Adrenal gland (tissue), 12 donors: Measurements from ENCODE around the gene TSPOAP1. TPM values are rescaled to one million over a fixed set of nuclear protein-coding genes. Genes with fewer than 3 reads are reported as not detected.

Source experiments
- DNase-seq, 7 donors: peaks; one replicate each; pipeline ENCODE4 v3.0.0-alpha.2; 2019 to 2020
- H3K27ac ChIP-seq, 5 donors: fragments of 200-600 bp; sonication (generic) in 4 of 5; 1 replicate in 3 of 5; 2 replicates in 2 of 5; pipeline versions ENCODE4 v1.5.1 to v1.8.0; 2016 to 2020; ENCODE audit warnings: mild to moderate bottlenecking in 1 of 5
- H3K27me3 ChIP-seq: fragments of 200-600 bp; 2 replicates; pipeline ENCODE4 v1.8.0; 2021
- H3K36me3 ChIP-seq, 2 donors: fragments of 200-600 bp; replicated peaks in 1 of 2; 1 replicate in 1 of 2; 2 replicates in 1 of 2; pipeline versions ENCODE4 v1.5.1 to v1.8.0; 2018 to 2022
- H3K4me1 ChIP-seq, 2 donors: fragments of 200-600 bp; replicated peaks in 1 of 2; 1 replicate in 1 of 2; 2 replicates in 1 of 2; pipeline versions ENCODE4 v1.5.1 to v1.8.0; 2018 to 2021
- H3K4me3 ChIP-seq, 4 donors: fragments of 200-600 bp; sonication (generic) in 3 of 4; one replicate each; pipeline ENCODE4 v1.5.1; 2016 to 2018
- H3K9me3 ChIP-seq, 3 donors: fragments of 200-600 bp; sonication (generic) in 1 of 3; replicated peaks in 1 of 3; 1 replicate in 2 of 3; 2 replicates in 1 of 3; pipeline versions ENCODE4 v1.5.1 to v1.8.0; 2016 to 2021
- POLR2A ChIP-seq, 2 donors: fragments of 450-650 bp; IDR thresholded peaks; one replicate each; pipeline ENCODE4 v1.6.1; 2017; ENCODE audit warnings: antibody characterized with exemption in 2 of 2, mild to moderate bottlenecking in 2 of 2, moderate library complexity in 1 of 2
- WGBS, 4 donors: extraction: QIAGEN DNeasy Blood & Tissue Kit in 2 of 4; methylation state at CpG; one replicate each; pipeline versions ENCODE4 v1.1.5 to v1.1.7; 2013 to 2017; 5-methylcytosine and 5-hydroxymethylcytosine counted together
- intact Hi-C, 2 donors: fragments of 100-400 bp; cut with DNase I; formaldehyde crosslinking; loops; one replicate each; pipeline versions ENCODE4 v1.14.1 to v1.15.0; 2022 to 2023
- polyA plus RNA-seq, 3 donors: library from polyadenylated mRNA; stranded (reverse); fragments of 200-250 nt in 2 of 3; fragments of 350-450 nt in 1 of 3; fragmentation: Illumina TruSeq in 1 of 3; extraction: RNeasy Lipid Tissue Mini Kit (QIAGEN cat#74804) in 1 of 3; gene quantifications; one replicate each; pipeline ENCODE4 v1.2.3, GENCODE V29; 2013 to 2014
- total RNA-seq, 9 donors: library from RNA; depleted of rRNA in 4 of 9; stranded (reverse); fragments of >200 nt in 4 of 9; fragments of 120-200 nt in 1 of 9; fragmentation: NEBNext Ultra II Directional in 1 of 9; extraction: Animal tissue kit (Norgen Biotek cat#: 25700) in 1 of 9; gene quantifications; one replicate each; pipeline versions ENCODE4 v1.1.0 to v1.2.4, GENCODE V29; 2013 to 2023
- TF ChIP-seq, protein P1 (sequence below), 6 experiments: fragments of 450-650 bp in 4 of 6; fragments of 200-600 bp in 2 of 6; sonication (generic) in 1 of 6; IDR thresholded peaks; 1 replicate in 5 of 6; 2 replicates in 1 of 6; pipeline versions ENCODE4 v1.5.1 to v1.8.0; 2016 to 2021; ENCODE audit warnings: antibody characterized with exemption in 6 of 6, mild to moderate bottlenecking in 2 of 6, moderate library complexity in 1 of 6
- donor health status: healthy with polysubstance abuse.
- donor health status: Bipolar disorder and iron deficiency.
- donor health status: DM: yes; HTN: yes; CAD: no.
- donor health status: DM: no; HTN: no; CAD: no.
- donor health status: DM: no; HTN: no; CAD: no.
- donor health status: DM: yes; HTN: yes; CAD: no.

Gene TSPOAP1
- total and polyA plus RNA-seq, 12 donors: 4.7 to 140 (median 22.3) TPM

DNA sequence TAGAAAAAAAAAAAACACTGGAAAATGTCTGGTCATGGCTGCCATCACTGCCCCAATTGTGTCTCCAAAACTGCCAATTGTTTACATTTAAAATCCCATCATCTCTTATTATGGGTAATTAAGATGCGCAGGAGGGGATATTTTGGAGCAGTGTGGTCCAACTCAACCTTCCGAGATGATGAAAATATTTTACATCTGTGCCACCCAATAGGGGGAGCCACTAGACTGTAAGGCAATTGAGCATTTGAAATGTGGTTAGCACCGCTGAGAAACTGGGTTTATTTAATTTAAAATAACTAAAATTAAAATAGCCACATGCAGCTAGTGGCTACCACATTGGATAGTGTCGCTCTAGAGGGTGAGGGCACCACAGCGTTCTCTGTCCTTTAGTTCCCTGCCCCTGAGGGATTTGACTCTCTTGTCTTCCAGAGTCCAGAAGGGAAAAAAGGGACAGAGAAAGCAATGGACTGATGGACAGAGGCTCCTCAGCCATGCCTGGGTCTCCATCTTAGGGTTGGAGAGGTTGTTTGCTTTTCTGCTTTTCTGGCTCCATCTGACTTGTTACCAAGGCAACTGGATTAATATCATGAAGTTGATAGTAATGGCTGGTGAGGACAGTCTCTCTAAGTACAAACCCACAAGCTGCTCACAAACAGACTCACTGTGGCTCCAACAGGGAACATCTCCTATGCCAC is 51.3 kb downstream of the TSPOAP1 start:
- no peaks in the 10 kb centered on the region for H3K36me3 ChIP-seq
- H3K9me3 ChIP-seq: no peaks in the 10 kb centered on the region
- intact Hi-C loops: no loop called here
- H3K4me1 ChIP-seq: no peaks in the 10 kb centered on the region
- WGBS, 4 donors: 56 to 72% (median 65%) methylated on average over 5 of the region's 5 CpGs
- H3K27me3 ChIP-seq: peaks cover 4% of the 10 kb centered on the region
- H3K27ac ChIP-seq: no peak overlapping the region
- H3K4me3 ChIP-seq: no peak overlapping the region
- DNase-seq: peak in 1 of 7 donors; percentile 21
- TF ChIP-seq POLR2A (IDR thresholded peaks at IDR 0.05): no peak
- TF ChIP-seq, protein P1, sequence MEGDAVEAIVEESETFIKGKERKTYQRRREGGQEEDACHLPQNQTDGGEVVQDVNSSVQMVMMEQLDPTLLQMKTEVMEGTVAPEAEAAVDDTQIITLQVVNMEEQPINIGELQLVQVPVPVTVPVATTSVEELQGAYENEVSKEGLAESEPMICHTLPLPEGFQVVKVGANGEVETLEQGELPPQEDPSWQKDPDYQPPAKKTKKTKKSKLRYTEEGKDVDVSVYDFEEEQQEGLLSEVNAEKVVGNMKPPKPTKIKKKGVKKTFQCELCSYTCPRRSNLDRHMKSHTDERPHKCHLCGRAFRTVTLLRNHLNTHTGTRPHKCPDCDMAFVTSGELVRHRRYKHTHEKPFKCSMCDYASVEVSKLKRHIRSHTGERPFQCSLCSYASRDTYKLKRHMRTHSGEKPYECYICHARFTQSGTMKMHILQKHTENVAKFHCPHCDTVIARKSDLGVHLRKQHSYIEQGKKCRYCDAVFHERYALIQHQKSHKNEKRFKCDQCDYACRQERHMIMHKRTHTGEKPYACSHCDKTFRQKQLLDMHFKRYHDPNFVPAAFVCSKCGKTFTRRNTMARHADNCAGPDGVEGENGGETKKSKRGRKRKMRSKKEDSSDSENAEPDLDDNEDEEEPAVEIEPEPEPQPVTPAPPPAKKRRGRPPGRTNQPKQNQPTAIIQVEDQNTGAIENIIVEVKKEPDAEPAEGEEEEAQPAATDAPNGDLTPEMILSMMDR (IDR thresholded peaks at IDR 0.05): peak in 4 of 6 experiments; percentile 8 to 30 (median 25)

DNA sequence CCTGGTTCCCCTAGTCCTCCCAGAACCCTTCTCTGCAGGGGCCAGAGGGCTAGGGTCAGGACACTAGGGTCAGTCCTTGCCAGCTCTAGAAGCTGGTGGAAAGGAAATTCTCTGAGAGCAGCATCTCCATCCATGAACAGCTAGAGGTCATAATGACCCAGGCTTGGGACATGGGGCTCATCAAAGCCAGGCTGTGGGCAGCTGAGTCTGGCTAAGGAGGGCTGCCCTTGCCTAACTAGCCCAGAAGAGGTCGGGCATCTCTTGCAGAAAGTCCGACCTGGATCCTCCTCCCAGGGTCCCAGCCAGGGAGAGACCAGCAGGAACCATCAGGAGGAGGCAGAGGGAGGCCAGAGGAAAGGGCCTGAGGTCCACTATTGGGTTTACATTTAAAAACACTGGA is 52.2 kb downstream of the TSPOAP1 start:
- TF ChIP-seq, protein P1 (IDR thresholded peaks at IDR 0.05): no peak
- no peak for TF ChIP-seq POLR2A (IDR thresholded peaks at IDR 0.05)
- intact Hi-C loops: no loop called here
- peak in 1 of 7 donors; percentile 3 for DNase-seq
- peaks cover 4% of the 10 kb centered on the region for H3K27me3 ChIP-seq
- H3K9me3 ChIP-seq: no peaks in the 10 kb centered on the region
- no peak overlapping the region for H3K27ac ChIP-seq
- 26 to 45% (median 31%) methylated on average over 2 of the region's 2 CpGs for WGBS, 4 donors
- H3K4me1 ChIP-seq: no peaks in the 10 kb centered on the region
- no peaks in the 10 kb centered on the region for H3K36me3 ChIP-seq
- H3K4me3 ChIP-seq: no peak overlapping the region

DNA sequence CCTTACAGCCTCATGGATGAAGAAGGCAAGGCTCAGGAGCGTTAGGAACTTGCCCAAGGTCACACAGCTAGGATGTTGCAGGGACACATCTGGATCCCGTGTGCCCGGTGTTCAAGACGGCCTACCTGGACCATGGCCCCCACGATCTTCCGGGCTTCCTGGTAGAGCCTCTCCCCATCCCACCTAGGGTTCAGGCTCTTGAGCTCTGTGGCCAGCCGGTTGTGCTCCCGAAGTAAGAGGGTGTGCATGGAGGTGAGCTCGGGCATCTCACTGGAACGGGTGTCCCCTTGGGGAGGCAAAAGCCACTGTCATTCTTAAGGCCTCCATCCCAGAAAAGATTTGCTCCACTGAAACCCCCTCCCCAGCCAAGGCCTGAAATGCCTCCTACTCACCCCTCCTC is 53.2 kb downstream of the TSPOAP1 start:
- H3K27ac ChIP-seq: no peak overlapping the region
- no peaks in the 10 kb centered on the region for H3K4me1 ChIP-seq
- H3K4me3 ChIP-seq: no peak overlapping the region
- intact Hi-C loops: no loop called here
- H3K27me3 ChIP-seq: peaks cover 4% of the 10 kb centered on the region
- DNase-seq: no peak
- TF ChIP-seq, protein P1 (IDR thresholded peaks at IDR 0.05): no peak
- no peak for TF ChIP-seq POLR2A (IDR thresholded peaks at IDR 0.05)
- no peaks in the 10 kb centered on the region for H3K9me3 ChIP-seq
- H3K36me3 ChIP-seq: no peaks in the 10 kb centered on the region
- WGBS, 4 donors: 81 to 89% (median 83%) methylated on average over 8 to 10 of the region's 10 CpGs

DNA sequence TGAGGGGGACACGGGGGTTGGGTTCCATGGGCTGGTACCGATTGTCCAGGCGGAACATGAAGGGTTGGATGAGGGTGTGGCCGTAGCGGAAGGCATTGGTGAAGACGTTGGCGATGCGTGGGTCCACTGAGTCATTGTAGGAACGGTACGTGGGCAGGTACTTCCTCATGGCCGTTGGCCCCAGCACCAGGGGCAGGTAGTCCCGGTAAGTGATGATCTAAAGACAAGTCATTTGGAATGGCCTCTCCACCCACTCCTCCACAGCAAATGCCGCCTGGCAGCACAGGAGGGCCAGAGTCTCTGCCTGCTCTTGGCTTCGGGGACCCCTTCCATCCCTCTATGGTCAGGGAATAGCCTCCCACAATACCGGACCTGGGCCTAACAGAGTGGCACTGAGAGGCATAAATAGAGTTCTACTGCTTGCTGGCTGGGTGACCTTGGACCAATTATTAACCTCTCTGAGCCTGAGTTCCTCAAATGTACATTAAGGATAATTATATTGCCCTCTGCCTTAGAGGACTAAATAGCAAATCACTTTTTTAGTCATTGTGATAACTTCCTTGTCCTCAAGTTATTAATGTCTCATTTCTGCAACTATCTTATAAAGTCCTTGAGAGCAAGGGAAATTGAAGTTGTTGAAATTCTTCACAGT is 55.0 kb downstream of the TSPOAP1 start:
- no peak for DNase-seq
- Histone ChIP-seq H3K36me3 (no peaks in the 10 kb centered on the region), H3K27ac (no peak overlapping the region), H3K4me3 (no peak overlapping the region), H3K9me3 (no peaks in the 10 kb centered on the region), H3K27me3 (no peaks in the 10 kb centered on the region), H3K4me1 (no peaks in the 10 kb centered on the region)
- intact Hi-C loops: no loop called here
- TF ChIP-seq POLR2A (IDR thresholded peaks at IDR 0.05): no peak
- TF ChIP-seq, protein P1 (IDR thresholded peaks at IDR 0.05): no peak
- 77 to 84% (median 81%) methylated on average over 12 to 15 of the region's 15 CpGs for WGBS, 4 donors
